Measurements from ENCODE around the gene DPYSL5. TPM values are rescaled to one million over a fixed set of nuclear protein-coding genes. Genes with fewer than 3 reads are reported as not detected.

The DPYSL5 gene
- total and polyA plus RNA-seq, 2 donors (not counting 1 experiment from before 2014, with no cell fraction given) = not detected

GRCh38 chr2:26818255-26818654, 29.7 kb upstream of the DPYSL5 start:
- peaks cover 0 to 7% (median 2%) of the 10 kb centered on the region in 4 experiments for H3K27me3 ChIP-seq (replicated peaks in 1 of 4; ENCODE audit: control extremely low read depth in 1 of 4, control insufficient read depth in 3 of 4, insufficient read depth in 4 of 4, low read length in 3 of 4)
- no peak for TF ChIP-seq EZH2 (IDR thresholded peaks at IDR 0.05; ENCODE audit: borderline replicate concordance, insufficient read depth, low read depth, low read length, poor library complexity, severe bottlenecking)
- no peak for TF ChIP-seq CTCF (IDR thresholded peaks at IDR 0.05)
- POLR2A ChIA-PET = no interaction called here
- no peaks in the 10 kb centered on the region for H3K79me2 ChIP-seq (ENCODE audit: control insufficient read depth, insufficient read depth, low read length)
- H3K36me3 ChIP-seq (replicated peaks in 1 of 2; ENCODE audit: control extremely low read depth in 1 of 2, control insufficient read depth in 1 of 2, extremely low read depth in 1 of 2, insufficient read depth in 2 of 2, low read length in 1 of 2) = no peaks in the 10 kb centered on the region
- CTCF ChIA-PET = no interaction called here
- no peaks in the 10 kb centered on the region for H4K20me1 ChIP-seq (ENCODE audit: control insufficient read depth, insufficient read depth, low read length, poor library complexity, severe bottlenecking)
- Mint-ChIP-seq H3K9me3 (ENCODE audit: insufficient read depth) (no peaks in the 10 kb centered on the region), H3K27ac (no peak overlapping the region), H3K4me3 (no peak overlapping the region), H3K27me3 (peaks cover 36% of the 10 kb centered on the region), H3K4me1 (no peaks in the 10 kb centered on the region)
- no peak overlapping the region for H3K4me3 ChIP-seq (ENCODE audit: control extremely low read depth in 1 of 5, extremely low read depth in 1 of 5, insufficient read depth in 1 of 5, low read depth in 2 of 5, low read length in 4 of 5)
- H2AFZ ChIP-seq (ENCODE audit: insufficient read depth, low read depth, low read length, poor library complexity, severe bottlenecking) = no peak overlapping the region
- no peak for DNase-seq
- intact Hi-C loops (cut with micrococcal nuclease) = no loop called here
- no peak for ATAC-seq (ENCODE audit: low read depth)
- no peak overlapping the region for H3K27ac ChIP-seq (ENCODE audit: low read length in 2 of 2)
- no peak overlapping the region for H3K9ac ChIP-seq (ENCODE audit: low read length)
- no peaks in the 10 kb centered on the region for H3K4me1 ChIP-seq (ENCODE audit: control insufficient read depth in 2 of 2, insufficient read depth in 2 of 2, low read length in 2 of 2)
- H3K4me2 ChIP-seq (replicated peaks; ENCODE audit: low read depth, low read length, poor library complexity, severe bottlenecking) = no peak overlapping the region
- no peaks in the 10 kb centered on the region for H3K9me3 ChIP-seq (ENCODE audit: control extremely low read depth in 1 of 3, control insufficient read depth in 2 of 3, insufficient read depth in 1 of 3, low read length in 2 of 3)
- 93% methylated on average over 5 of the region's 5 CpGs for WGBS (ENCODE audit: insufficient coverage)

DNA sequence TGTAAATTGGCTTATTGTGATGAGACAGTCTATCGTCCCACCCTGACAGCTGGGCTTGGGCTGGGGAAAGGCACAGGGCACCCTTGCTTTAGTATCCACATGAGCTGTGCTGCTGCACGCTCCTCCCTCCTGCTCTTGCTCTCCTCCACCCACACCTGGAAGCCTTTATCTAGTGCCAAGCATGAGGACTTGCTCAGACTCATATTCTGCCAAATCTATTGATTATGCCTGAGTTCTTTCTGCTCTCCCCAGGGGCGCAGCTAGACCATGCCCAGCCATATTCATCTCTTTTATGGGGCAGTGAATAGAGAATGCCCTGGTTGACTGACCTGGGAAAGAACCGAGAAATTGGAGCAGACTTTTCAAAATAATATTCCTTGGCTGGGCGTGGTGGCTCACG, 29.0 kb upstream of the DPYSL5 start:
- CTCF ChIA-PET = interaction anchor here (0.6 kb wide), 1 partner anchor 241 kb away, joined by 3 read pairs; no protein-coding TSS in a partner anchor
- no peaks in the 10 kb centered on the region for H3K79me2 ChIP-seq (ENCODE audit: control insufficient read depth, insufficient read depth, low read length)
- no peak overlapping the region for H3K27ac Mint-ChIP-seq
- no peaks in the 10 kb centered on the region for H3K9me3 Mint-ChIP-seq (ENCODE audit: insufficient read depth)
- no peak overlapping the region for H3K4me3 Mint-ChIP-seq
- no peaks in the 10 kb centered on the region for H3K36me3 ChIP-seq (replicated peaks in 1 of 2; ENCODE audit: control extremely low read depth in 1 of 2, control insufficient read depth in 1 of 2, extremely low read depth in 1 of 2, insufficient read depth in 2 of 2, low read length in 1 of 2)
- POLR2A ChIA-PET = no interaction called here
- ATAC-seq (ENCODE audit: low read depth) = no peak
- no peak overlapping the region for H3K4me3 ChIP-seq (ENCODE audit: control extremely low read depth in 1 of 5, extremely low read depth in 1 of 5, insufficient read depth in 1 of 5, low read depth in 2 of 5, low read length in 4 of 5)
- H4K20me1 ChIP-seq (ENCODE audit: control insufficient read depth, insufficient read depth, low read length, poor library complexity, severe bottlenecking) = no peaks in the 10 kb centered on the region
- H3K27ac ChIP-seq (ENCODE audit: low read length in 2 of 2) = no peak overlapping the region
- H2AFZ ChIP-seq (ENCODE audit: insufficient read depth, low read depth, low read length, poor library complexity, severe bottlenecking) = no peak overlapping the region
- H3K4me1 Mint-ChIP-seq = no peaks in the 10 kb centered on the region
- H3K9me3 ChIP-seq (ENCODE audit: control extremely low read depth in 1 of 3, control insufficient read depth in 2 of 3, insufficient read depth in 1 of 3, low read length in 2 of 3) = no peaks in the 10 kb centered on the region
- TF ChIP-seq CTCF (IDR thresholded peaks at IDR 0.05) (no peak), EZH2 (IDR thresholded peaks at IDR 0.05; ENCODE audit: borderline replicate concordance, insufficient read depth, low read depth, low read length, poor library complexity, severe bottlenecking) (no peak)
- H3K4me2 ChIP-seq (replicated peaks; ENCODE audit: low read depth, low read length, poor library complexity, severe bottlenecking) = no peak overlapping the region
- H3K9ac ChIP-seq (ENCODE audit: low read length) = no peak overlapping the region
- H3K27me3 ChIP-seq (replicated peaks in 1 of 4; ENCODE audit: control extremely low read depth in 1 of 4, control insufficient read depth in 3 of 4, insufficient read depth in 4 of 4, low read length in 3 of 4) = peaks cover 0 to 7% (median 2%) of the 10 kb centered on the region in 4 experiments
- WGBS (ENCODE audit: insufficient coverage) = 94% methylated on average over 5 of the region's 6 CpGs
- DNase-seq = no peak
- H3K4me1 ChIP-seq (ENCODE audit: control insufficient read depth in 2 of 2, insufficient read depth in 2 of 2, low read length in 2 of 2) = no peaks in the 10 kb centered on the region
- peaks cover 31% of the 10 kb centered on the region for H3K27me3 Mint-ChIP-seq
- intact Hi-C loops (cut with micrococcal nuclease) = no loop called here

Measured in B cell (primary cell).